ENCODE measurements around the gene PLOD3.
"Not testable (repeated sequence)": the region's sequence is repeated elsewhere in the genome, so short reads cannot be mapped to it uniquely, and the experiment has no call there.

The PLOD3 gene

DNA sequence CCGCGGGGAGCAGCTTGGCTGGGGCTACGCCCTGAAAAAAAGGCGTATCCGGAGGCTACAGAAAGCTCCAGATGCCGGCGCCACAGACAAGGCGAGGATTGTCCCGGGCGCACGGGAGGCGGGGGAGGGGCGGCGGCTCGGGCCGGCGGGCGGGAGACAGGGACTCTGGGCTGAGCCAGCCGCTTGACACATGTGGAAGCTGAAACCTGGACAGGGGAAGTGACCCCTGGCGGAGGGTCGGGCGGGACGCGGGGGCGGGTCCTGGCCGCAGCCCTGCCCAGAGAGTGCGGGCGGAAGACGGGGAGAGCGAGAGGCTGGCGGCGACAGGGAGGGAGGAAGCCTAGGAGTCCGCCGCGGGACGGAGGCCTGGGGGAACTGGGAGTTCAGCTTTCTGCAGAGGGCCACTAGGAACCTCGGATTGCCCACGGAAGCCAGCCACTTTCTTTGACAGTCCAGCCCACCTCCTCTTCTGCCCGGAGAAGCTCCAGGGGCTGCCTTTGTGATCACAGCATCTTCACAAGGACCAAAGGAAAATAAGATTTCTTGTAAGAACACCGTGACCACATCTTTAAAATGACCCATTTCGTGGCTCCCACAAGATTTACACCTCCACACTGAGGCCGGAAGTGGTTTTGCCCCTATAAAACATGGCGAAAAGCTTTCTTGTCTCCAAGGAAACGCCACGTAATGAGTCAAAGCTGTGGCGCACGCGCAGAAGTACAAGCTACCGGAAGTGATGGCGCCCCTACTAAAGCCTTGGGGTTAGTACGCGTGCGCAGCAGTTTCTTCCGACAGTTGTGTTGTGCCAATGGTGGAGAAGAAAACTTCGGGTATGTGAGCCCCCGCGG lies at the start of gene PLOD3, which contains the start of gene ZNHIT1:
Gene PLOD3, minus strand, starts transcription at position 194 of the 848 bp plus-strand sequence. CDS start 307 bp downstream, outside the sequence.
Gene ZNHIT1, plus strand, starts transcription at position 778 of the 848 bp plus-strand sequence. Its CDS starts 31 bp downstream, at position 809.
- peak; percentile 84 to 88 for DNase-seq (ENCODE audit: low read depth in 1 of 2, low spot score in 1 of 2)

GRCh38 chr7:101265622-101266516 lies 48.5 kb upstream of the PLOD3 start:
- no peak for DNase-seq (ENCODE audit: low read depth in 1 of 2, low spot score in 1 of 2)

- DNase-seq (ENCODE audit: low read depth in 1 of 2, low spot score in 1 of 2): not testable (repeated sequence)
Observed at GRCh38 chr7:101264102-101264706, 46.8 kb upstream of the PLOD3 start.

DNA sequence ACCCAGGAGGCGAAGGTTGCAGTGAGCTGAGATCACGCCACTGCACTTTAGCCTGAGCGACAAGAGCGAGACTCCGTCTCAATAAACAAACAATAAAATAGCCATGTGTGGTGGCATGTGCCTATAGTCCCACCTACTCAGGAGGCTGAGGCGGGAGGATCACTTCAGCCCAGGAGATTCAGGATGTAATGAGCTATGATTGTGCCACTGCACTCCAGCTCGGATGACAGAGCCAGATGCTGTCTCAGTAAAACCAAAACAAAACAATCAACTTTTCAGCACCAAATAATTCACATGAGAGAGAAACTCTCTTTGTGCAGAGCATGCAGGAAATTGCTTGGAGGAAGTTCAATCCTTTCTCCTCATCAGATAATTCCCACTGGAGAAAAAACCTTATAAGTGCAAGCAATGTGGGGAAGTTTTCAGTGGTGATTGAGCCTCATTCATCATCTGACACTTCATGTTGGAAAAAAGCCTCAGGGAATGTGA lies 40.9 kb upstream of the PLOD3 start:
- DNase-seq (ENCODE audit: low read depth in 1 of 2, low spot score in 1 of 2): no peak

GRCh38 chr7:101255796-101256195 lies 38.4 kb upstream of the PLOD3 start:
- no peak for DNase-seq (ENCODE audit: low read depth in 1 of 2, low spot score in 1 of 2)

- DNase-seq (ENCODE audit: low read depth in 1 of 2, low spot score in 1 of 2): not testable (repeated sequence)
Observed at GRCh38 chr7:101253199-101253598, 35.8 kb upstream of the PLOD3 start.

DNA sequence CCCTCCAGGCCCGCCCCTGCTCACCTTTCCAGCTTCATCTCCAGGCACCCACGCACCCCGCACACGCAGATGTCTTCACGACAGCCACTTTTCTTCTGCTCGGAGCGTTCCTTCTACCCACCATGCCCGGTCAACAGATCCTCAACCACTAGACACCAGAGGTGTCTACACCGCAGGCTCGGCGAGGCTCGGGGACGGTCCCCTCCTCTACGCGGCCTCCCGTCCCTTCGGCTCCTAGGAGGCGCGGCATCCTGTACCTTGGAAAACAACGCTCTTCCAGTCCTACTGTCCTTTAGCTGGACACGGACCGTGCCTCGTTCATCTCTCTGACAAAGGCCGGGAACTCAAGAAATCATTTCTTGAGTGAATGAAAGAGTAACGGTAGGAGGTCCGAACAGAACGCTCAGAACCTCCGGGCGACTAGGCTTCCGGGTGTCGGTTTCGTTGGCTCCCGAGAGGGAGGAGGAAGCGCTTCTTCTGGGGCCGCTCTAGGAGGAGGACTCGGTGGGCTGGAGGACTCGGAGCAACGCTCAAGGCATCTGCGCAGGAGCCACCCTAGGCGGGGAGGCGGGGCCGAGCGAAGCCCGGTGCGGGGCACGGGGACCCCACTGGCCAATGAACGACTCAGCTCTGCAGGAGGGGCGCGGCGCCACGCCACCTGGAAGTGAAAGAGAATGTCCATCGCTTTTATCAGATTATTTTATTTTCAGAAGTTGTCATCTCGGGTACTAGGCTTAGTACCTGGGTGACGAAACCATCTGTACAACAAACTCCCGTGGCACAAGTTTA lies 34.7 kb upstream of the PLOD3 start:
- DNase-seq (ENCODE audit: low read depth in 1 of 2, low spot score in 1 of 2): peak; percentile 96 to 99

DNA sequence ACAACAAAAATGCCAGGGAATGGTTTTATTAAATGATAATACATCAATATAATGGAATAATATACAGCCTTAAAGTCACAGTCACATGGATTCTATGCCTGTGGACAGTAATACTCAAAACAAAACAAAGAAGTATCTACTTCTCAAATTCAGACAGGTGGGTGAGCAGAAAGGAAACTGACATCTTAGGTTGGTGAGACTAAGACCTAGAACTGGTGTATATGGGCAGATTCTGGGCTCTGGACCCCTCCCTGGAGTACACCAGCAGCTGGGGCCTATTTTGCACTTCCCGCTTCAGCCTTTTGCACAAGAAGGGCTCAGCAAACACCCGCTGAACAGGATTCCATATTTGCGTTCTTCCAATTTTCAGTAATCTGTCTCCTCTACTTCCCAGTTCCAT lies 32.9 kb upstream of the PLOD3 start:
- no peak for DNase-seq (ENCODE audit: low read depth in 1 of 2, low spot score in 1 of 2)

DNA sequence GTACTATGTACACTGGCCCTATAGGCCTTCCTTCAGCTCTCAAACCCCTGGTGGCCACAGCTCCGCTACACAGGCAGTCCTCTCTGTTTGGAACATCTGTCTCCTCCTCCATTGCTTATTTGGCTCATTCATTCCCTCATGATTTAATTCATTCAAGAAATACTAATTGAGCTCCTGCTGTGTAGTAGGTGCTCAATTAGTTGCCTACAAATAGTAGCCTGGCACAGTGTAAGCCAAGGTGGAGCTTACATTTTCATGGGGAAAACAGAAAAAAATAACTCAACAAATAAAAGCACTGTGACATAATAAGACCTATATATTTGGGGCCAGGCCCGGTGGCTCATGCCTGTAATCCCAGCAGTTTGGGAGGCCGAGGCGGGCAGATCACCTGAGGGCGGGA lies 30.9 kb upstream of the PLOD3 start:
- DNase-seq (ENCODE audit: low read depth in 1 of 2, low spot score in 1 of 2): no peak

DNA sequence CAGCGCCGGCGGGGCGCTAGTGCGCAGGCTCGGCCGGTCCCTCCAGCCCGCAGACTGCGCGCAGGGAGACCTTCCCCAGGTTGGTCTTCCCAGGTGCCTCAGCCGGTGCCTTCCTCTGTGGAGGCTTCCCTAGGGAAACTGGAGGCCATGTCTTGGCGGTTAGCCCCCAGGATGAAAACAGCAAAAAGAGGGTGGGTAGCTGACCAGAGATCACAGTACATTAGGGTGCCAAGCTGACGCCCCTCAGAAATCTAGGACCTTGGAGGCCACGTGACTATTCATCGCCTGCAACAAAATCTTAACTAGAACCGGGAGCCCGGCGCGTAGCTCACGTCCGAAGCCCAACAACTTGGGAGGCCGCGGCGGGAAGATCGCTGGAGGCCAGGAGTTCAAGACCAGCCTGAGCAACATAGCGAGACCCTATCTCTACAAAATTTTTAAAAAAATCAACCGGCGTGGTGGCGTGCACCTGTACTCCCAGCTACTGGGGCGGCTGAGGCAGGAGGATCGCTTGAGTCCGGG lies 27.8 kb upstream of the PLOD3 start:
- DNase-seq (ENCODE audit: low read depth in 1 of 2, low spot score in 1 of 2): no peak

- peak; percentile 84 to 88 for DNase-seq (ENCODE audit: low read depth in 1 of 2, low spot score in 1 of 2)
Observed at GRCh38 chr7:101244375-101245146, 27.2 kb upstream of the PLOD3 start, which contains the start of gene FIS1. TSS of gene FIS1 (minus strand) at chr7:101245081. CDS start at chr7:101245004, 77 bp downstream.

- no peak for DNase-seq (ENCODE audit: low read depth in 1 of 2, low spot score in 1 of 2)
Observed at GRCh38 chr7:101243646-101244374, 26.4 kb upstream of the PLOD3 start.

- DNase-seq (ENCODE audit: low read depth in 1 of 2, low spot score in 1 of 2): no peak
Observed at GRCh38 chr7:101241443-101242349, 24.3 kb upstream of the PLOD3 start.

DNA sequence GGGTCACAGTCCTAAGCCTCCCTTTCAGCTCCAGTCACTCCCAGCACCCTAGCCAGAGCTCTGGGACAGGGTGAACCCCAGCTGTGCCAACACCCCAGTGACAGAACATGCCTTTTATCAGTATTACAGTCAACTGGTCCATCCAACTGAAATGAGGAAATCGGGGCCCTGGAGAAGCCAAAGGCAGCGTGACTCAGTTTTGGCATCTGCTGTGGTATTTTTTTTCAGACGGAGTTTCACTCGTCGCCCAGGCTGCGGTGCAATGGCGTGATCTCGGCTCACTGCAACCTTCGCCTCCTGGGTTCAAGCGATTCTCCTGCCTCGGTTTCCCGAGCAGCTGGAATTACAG lies 23.6 kb upstream of the PLOD3 start:
- DNase-seq (ENCODE audit: low read depth in 1 of 2, low spot score in 1 of 2): no peak

- DNase-seq (ENCODE audit: low read depth in 1 of 2, low spot score in 1 of 2): no peak
Observed at GRCh38 chr7:101240226-101241014, 23.0 kb upstream of the PLOD3 start.

- DNase-seq (ENCODE audit: low read depth in 1 of 2, low spot score in 1 of 2): no peak
Observed at GRCh38 chr7:101239951-101240220, 22.5 kb upstream of the PLOD3 start.

All from stimulated activated CD4-positive, alpha-beta T cell treated with anti-CD3 and anti-CD28 coated beads, Interleukin-15, amount 100 ng/mL, for 1 hour (primary cell).